Measurements from ENCODE around the gene OPN5. TPM values are rescaled to one million over a fixed set of nuclear protein-coding genes. Genes with fewer than 3 reads are reported as not detected.

Gene OPN5
- total and polyA plus RNA-seq, 3 donors from 2014 or later, result 6.3 to 17.3 (median 7.3) TPM

GRCh38 chr6:47767102-47767501, 14.7 kb upstream of the OPN5 start:
- H3K4me1 ChIP-seq, result no peaks in the 10 kb centered on the region
- intact Hi-C loops (cut with DNase I; ENCODE audit: low total_unique reads), result no loop called here
- WGBS, 2 donors, result 91 to 100% methylated on average over 1 of the region's 1 CpG
- H3K36me3 ChIP-seq (ENCODE audit: low read depth, missing control alignments), result no peaks in the 10 kb centered on the region
- TF ChIP-seq, protein P1, sequence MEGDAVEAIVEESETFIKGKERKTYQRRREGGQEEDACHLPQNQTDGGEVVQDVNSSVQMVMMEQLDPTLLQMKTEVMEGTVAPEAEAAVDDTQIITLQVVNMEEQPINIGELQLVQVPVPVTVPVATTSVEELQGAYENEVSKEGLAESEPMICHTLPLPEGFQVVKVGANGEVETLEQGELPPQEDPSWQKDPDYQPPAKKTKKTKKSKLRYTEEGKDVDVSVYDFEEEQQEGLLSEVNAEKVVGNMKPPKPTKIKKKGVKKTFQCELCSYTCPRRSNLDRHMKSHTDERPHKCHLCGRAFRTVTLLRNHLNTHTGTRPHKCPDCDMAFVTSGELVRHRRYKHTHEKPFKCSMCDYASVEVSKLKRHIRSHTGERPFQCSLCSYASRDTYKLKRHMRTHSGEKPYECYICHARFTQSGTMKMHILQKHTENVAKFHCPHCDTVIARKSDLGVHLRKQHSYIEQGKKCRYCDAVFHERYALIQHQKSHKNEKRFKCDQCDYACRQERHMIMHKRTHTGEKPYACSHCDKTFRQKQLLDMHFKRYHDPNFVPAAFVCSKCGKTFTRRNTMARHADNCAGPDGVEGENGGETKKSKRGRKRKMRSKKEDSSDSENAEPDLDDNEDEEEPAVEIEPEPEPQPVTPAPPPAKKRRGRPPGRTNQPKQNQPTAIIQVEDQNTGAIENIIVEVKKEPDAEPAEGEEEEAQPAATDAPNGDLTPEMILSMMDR (IDR thresholded peaks at IDR 0.05), result no peak
- no peak for TF ChIP-seq POLR2A (IDR thresholded peaks at IDR 0.05)
- no peak overlapping the region for H3K4me3 ChIP-seq
- no peak overlapping the region for H3K27ac ChIP-seq
- no peaks in the 10 kb centered on the region for H3K27me3 ChIP-seq
- DNase-seq, result no peak
- H3K9me3 ChIP-seq, result no peaks in the 10 kb centered on the region

GRCh38 chr6:47769982-47770381, 11.8 kb upstream of the OPN5 start:
- Histone ChIP-seq H3K27ac (no peak overlapping the region), H3K4me3 (no peak overlapping the region), H3K36me3 (ENCODE audit: low read depth, missing control alignments) (no peaks in the 10 kb centered on the region), H3K27me3 (no peaks in the 10 kb centered on the region), H3K9me3 (no peaks in the 10 kb centered on the region), H3K4me1 (no peaks in the 10 kb centered on the region)
- no peak for DNase-seq
- TF ChIP-seq POLR2A (IDR thresholded peaks at IDR 0.05), result no peak
- TF ChIP-seq, protein P1 (IDR thresholded peaks at IDR 0.05), result no peak
- intact Hi-C loops (cut with DNase I; ENCODE audit: low total_unique reads), result no loop called here

DNA sequence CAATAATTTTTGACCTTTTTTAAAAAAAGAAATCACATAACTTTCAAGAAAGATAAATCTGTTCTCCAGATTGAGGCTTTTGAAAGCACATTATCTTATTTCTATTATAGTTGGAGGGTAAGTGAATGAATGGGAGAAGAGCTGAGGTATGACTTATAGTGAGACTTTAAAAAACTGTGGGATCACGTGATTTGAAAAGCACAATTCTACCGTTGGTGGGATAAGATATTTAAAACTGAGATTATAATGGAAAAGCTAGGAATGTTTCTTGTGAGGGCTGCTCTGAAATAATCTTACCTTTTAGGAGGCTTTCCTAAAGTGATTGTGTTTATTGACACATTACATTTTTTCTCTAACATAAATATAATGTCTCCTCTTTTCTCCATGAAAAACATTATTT, 9.5 kb upstream of the OPN5 start:
- Histone ChIP-seq H3K27me3 (no peaks in the 10 kb centered on the region), H3K27ac (no peak overlapping the region), H3K4me1 (no peaks in the 10 kb centered on the region), H3K36me3 (ENCODE audit: low read depth, missing control alignments) (no peaks in the 10 kb centered on the region), H3K4me3 (no peak overlapping the region), H3K9me3 (no peaks in the 10 kb centered on the region)
- WGBS, 2 donors, result 59 to 81% methylated on average over 2 of the region's 2 CpGs
- no peak for DNase-seq
- TF ChIP-seq, protein P1 (IDR thresholded peaks at IDR 0.05), result no peak
- TF ChIP-seq POLR2A (IDR thresholded peaks at IDR 0.05), result no peak
- intact Hi-C loops (cut with DNase I; ENCODE audit: low total_unique reads), result no loop called here

DNA sequence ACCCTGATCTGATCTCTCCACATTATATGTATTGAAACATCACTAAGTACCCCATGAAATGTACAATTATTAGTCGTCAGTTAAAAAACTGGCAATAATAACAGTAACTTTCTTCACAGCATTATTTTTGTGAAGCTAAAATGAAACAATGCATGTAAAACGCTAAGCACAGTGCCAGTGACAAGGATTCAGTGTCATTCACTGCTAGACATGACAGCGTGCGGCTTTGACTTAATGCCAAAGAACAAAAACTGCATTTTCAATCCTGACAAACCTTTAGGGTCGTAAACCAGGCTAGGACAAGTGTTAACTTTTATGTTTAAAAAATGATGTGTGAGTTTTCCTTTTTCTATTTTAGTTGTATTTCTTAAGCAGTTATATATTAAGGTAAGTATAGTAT, 8.8 kb upstream of the OPN5 start:
- no peaks in the 10 kb centered on the region for H3K9me3 ChIP-seq
- intact Hi-C loops (cut with DNase I; ENCODE audit: low total_unique reads), result no loop called here
- TF ChIP-seq, protein P1 (IDR thresholded peaks at IDR 0.05), result no peak
- H3K27ac ChIP-seq, result no peak overlapping the region
- H3K36me3 ChIP-seq (ENCODE audit: low read depth, missing control alignments), result no peaks in the 10 kb centered on the region
- H3K4me1 ChIP-seq, result no peaks in the 10 kb centered on the region
- DNase-seq, result no peak
- 89 to 92% methylated on average over 5 of the region's 5 CpGs for WGBS, 2 donors
- no peak overlapping the region for H3K4me3 ChIP-seq
- no peaks in the 10 kb centered on the region for H3K27me3 ChIP-seq

- Histone ChIP-seq H3K4me3 (no peak overlapping the region), H3K27me3 (no peaks in the 10 kb centered on the region), H3K27ac (no peak overlapping the region), H3K4me1 (no peaks in the 10 kb centered on the region), H3K9me3 (no peaks in the 10 kb centered on the region), H3K36me3 (ENCODE audit: low read depth, missing control alignments) (no peaks in the 10 kb centered on the region)
- DNase-seq, result peak; percentile 23
- intact Hi-C loops (cut with DNase I; ENCODE audit: low total_unique reads), result loop anchor here (10.0 kb wide), 2 partner anchors 146 to 366 kb away; no protein-coding TSS in a partner anchor
- TF ChIP-seq POLR2A (IDR thresholded peaks at IDR 0.05), result no peak
- TF ChIP-seq, protein P1 (IDR thresholded peaks at IDR 0.05), result peak; percentile 31 to 47 (median 35)
- 19% methylated on average over 6 of the region's 6 CpGs for WGBS, 2 donors
Observed at GRCh38 chr6:47780510-47781356, 1.1 kb upstream of the OPN5 start.
